Urothelium cell line (cell line): Measurements from ENCODE around the gene UTRN.

ENCODE experiments used
- DNase-seq: peaks from one replicate; pipeline ENCODE4 v3.0.0; 2011; ENCODE audit warnings: low spot score, mixed read lengths
- FAIRE-seq: peaks from 2 replicates; lab custom pipeline; 2011; peaks lifted over from hg19 to GRCh38; lab: Jason Lieb, UNC

UTRN gene

DNA sequence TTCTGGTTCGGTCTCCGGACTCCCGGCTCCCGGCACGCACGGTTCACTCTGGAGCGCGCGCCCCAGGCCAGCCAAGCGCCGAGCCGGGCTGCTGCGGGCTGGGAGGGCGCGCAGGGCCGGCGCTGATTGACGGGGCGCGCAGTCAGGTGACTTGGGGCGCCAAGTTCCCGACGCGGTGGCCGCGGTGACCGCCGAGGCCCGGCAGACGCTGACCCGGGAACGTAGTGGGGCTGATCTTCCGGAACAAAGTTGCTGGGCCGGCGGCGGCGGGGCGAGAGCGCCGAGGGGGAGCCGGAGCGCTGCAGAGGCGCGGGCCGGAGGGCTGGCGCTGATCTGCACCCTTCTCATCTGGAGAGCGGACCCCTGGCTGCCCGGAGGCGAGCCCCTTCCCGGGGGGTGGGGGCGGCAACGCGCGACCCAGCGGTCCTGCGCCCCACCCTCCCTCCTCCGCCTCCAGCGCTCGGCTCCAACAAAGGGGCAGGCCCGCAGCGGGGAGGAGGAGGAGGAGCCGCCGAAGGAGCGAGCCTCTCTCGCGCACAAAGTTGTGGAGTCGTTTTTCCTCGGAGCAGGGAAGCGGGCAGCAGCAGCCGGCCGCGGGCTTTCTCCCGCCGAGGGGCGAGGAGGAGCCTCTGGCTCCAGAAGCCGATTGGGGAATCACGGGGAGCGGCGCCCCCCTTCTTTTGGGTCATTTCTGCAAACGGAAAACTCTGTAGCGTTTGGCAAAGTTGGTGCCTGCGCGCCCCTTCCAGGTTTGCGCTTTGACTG is at the start of gene UTRN:
UTRN (plus strand) TSS at position 553 of the 765 bp plus-strand sequence. CDS start 6,494 bp downstream, outside the sequence.
- no peak for FAIRE-seq
- peak; percentile 84 for DNase-seq

DNA sequence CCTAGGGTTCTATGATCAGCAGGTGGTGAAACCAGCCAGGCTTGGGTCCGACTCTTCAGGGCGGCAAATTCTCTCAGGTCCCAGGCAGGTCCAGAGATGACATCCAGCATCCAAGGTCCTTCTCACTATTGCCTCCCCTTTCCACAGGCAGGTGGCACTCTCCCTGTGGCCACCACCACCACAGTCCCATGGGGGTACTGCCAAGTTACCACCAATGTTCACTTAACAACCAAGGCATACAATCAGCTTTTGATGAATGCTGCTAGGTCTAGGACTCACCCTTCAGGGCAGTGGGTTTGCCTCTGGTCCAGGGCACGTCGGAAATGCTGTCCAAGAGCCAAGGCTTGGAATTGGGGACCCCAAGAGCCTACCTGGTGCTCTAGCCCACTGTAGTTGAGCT is 40.4 kb upstream of the UTRN start:
- no peak for DNase-seq
- peak; percentile 58 for FAIRE-seq

DNA sequence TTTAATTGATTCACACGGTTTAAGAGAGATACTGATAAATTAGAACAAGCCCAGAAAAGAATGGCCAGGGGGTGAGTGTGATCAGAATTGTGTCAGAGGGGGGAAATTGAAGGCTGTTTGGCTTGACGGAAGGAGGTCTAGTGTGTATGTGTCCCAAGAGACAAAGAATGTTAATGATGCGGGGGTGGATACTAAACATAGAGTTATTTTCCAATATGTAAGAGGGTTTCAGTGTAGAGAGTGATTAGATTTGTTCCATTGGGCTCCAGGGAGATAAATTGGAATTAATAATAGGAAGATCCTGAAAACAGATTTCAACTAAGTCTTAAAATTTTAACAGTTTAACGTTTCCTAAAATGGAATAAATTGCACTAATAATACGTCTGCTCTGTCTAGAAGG is 38.1 kb upstream of the UTRN start:
- DNase-seq (no peak), FAIRE-seq (no peak)

DNA sequence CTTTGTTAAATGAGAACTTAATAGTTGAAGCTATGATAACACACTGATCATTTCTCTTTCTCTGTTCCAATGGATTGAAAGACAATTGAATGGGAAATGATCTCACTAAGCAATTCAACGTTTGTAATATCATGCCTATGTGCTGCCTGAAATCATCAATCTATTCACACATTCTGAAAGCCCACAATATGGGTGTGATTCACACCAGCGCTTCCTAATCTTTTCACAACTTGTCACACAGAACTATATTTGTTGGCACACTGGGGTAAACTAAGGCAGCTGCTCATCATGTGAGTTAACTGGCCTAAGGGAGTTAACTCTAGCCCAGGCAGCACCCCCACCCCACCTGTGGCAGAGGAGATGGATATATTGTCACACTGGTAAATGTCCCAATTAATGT is 37.1 kb upstream of the UTRN start:
- FAIRE-seq (no peak), DNase-seq (no peak)

DNA sequence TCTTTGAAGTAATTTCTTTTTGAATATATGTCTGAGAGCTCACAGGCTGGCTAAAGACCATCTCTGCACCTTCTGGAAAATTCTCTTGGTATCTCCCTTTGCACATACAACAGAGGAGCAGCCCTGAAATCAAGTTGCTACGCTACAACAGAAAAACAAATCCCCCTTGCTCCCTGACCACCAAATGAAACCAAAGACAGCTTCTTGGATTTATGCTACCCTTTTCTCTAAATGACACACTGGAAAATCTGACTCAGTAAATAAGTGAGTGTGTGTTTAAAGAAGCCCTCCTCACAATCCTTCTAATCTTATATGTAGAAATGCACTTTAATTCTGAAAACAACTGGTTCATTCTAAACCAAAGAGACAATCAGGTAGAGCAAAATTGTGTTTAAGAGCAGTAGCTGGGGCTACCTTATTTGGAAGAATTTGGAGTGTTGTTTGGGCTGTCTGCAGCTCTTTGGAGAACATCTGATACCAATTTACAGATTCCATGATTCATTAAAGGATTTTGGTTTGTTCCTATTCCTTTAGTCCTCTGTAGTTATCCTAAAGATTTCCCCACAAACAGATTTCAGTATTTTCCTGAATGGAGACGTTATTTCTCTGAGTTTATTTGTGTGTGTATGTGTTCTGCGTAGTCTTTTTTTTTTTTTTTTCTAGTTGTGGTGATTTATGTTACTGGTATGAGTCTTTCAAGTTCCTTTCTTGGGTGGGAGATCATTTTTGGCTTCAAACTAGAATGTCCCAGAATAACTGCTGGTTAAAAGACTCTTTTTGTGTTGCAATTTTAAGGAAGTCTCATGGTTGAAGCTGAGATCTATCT is 36.4 kb upstream of the UTRN start:
- DNase-seq = no peak
- FAIRE-seq = no peak

DNA sequence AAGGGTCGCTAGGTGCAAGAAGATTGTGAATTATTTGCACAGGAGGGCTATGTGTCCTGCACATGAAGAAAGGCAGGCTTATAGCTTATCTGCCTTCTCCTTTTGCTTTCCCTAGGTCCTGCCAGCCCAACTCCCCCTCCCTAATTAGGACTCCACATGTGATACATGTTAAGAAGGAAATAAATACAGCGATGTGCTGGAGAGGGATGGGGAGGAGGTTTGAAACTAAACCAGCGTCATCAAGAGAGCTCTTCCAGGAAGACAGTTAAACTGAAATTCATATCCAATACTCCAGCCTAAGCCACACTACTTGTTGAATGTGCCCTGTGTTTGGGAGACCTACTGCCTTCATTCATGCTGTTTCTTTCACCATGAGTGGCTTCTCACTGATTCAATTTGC is 34.9 kb upstream of the UTRN start:
- DNase-seq (no peak), FAIRE-seq (no peak)

DNA sequence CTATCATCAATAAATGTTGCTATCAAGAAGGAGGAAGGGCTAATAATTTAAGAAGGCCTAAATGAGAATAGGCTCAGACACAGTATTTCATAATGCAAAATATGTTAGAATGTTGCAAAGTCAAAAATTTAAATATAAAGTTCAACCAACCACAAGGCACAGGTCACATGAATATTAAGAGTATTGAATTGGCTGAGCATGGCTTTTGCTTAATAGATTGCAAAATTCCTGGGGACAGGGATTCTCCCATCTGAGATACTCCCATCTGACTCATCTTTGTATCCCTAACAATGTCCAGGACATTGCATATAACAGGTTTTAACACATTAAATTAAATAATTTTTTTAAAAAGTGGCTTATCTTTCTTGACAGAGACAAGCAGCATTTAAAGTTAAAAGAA is 32.9 kb upstream of the UTRN start:
- DNase-seq = no peak
- no peak for FAIRE-seq

DNA sequence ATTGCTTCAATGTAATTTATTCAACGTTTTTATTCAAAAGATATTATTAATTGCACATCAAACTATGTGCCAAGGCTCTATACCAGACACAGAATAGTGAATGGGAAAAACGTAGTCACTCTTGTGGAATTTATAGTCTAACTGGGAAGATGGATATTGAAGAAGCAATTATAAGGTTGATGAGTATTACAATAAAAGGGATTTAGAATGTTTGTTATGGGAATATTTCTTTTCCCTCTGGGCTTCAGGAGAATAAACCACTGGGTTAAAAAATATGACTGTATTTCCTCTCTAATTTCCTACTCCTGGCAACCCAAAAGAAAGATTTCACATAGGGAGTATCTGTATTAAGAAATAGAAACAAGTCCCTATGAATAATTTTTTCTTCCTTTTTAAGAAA is 25.1 kb upstream of the UTRN start:
- DNase-seq = no peak
- no peak for FAIRE-seq

DNA sequence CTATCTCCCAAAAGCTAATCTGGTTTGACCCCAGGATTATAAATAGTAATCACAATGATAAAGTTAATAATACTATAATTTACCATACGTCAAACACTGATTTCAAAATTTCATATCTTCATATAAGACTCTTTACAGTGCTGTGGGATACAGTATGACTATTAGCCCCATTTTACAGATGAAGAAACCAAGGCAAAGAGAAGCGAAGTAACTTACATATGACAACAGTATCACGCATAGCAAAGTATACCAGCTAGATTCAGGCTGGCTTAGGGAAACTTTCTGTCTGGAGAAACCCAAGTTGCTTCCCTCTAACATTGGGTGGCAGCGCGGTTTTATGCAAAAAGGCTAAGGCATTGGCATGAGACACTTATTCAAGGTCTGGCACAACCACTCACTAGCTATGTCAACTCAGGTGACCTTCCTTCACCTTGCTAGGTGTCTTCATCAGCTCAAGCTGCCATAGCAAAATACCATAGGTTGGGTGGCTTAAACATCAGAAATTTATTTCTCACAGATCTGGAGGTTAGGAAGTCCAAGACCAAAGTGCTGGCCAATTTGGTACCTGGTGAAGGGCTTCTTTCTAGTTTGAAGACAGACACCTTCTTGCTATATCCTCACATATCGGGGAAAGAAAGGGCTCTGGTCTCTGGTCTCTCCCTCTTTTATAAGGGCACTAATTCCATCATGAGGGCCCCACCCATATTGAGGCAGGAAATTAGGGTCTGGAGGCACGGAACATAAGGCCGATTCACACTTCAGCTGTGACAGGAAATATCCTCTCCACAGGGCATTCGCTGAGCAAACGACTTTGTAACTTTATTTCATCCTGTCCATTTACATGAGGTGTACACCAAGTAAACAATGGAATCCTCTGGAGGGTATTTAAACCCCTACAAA is 22.4 kb upstream of the UTRN start:
- no peak for DNase-seq
- FAIRE-seq = no peak

DNA sequence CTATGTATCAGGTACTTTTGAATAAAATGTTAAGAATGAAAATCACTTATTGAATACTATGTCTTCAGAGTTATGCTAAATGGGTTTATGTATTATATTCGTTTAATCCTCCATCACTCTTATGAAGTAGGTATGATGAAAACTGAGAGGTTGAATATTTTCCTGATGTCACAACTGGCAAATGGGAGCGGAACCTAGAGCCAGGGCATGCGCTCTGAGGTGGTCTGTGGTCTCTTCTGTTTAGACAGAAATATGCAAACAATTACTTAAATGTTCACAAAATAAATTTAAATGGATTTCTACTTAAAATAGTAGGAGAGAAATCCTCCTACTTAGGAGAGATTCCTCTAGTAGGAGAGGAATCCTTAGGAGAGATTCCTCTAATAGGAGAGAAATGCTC is 21.3 kb upstream of the UTRN start:
- FAIRE-seq (no peak), DNase-seq (no peak)

DNA sequence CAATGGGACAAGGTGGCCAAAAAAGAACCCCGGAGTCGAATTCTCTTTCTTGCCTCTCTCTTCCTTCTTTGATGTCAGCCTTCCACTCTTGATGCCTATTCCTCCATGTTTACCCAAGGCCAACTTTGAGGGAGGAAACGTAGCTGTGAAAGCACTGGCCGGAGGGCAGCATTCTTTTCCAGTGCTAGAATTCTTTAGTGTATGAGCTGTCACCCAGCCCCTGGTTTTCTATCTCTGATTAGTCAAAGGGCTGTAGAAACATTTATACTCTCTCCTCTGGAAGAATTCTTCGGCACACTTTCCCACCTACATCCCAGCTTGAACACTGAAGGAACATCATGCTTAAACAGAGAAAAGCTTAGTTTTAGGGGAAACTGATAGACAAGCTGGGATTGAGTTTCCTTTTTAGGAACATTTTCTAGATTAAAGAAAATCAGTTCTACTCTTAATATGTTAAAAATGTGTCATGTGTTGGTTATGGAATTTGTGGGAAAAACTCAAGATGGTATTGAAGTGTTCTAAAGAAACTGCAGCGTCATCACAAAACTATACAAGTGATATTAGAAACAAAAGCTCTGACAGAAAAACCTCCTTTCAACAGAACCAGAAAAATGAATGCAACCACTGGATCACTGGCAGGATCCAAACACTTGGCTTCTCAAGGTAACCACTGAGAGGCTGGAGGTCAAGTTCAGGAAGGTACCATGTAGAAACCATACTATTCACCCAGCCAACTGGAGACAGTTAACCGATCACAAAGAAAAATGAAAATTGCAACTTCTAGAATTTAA is 20.7 kb upstream of the UTRN start:
- DNase-seq (peak; percentile 72), FAIRE-seq (peak; percentile 30)

DNA sequence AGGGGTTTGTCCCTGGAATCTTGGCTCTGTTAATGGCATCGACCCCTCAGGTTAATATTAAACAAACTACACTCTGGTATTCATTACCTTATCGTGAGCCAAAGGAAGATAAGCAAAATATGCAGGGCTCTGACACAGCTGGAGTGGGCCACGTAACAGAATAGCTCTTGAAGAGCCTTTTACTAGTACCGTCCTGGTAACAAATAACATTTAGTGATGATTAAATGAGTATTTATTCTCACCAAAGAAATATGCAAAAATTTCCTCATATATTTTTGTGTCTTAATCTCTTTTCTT is 20.1 kb upstream of the UTRN start:
- DNase-seq = no peak
- FAIRE-seq = no peak

DNA sequence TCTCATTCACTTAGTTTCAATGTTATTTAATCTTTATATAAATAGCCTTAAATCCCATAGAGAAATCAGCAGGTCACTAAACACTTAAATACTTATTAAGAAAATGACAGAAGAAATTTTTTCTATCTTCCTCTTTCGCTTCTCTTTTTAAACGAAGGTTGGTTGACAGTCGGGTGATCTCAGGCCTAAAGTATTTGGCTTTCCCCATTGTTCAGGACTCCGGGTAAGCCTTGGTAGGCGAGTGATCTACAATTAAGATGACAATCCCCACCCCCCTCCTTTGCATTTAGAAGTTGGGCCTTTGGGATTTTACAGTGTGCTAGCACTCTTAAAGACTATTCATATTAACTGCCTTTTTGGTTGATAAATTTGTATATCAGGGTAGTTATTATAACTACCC is 19.7 kb upstream of the UTRN start:
- no peak for FAIRE-seq

DNA sequence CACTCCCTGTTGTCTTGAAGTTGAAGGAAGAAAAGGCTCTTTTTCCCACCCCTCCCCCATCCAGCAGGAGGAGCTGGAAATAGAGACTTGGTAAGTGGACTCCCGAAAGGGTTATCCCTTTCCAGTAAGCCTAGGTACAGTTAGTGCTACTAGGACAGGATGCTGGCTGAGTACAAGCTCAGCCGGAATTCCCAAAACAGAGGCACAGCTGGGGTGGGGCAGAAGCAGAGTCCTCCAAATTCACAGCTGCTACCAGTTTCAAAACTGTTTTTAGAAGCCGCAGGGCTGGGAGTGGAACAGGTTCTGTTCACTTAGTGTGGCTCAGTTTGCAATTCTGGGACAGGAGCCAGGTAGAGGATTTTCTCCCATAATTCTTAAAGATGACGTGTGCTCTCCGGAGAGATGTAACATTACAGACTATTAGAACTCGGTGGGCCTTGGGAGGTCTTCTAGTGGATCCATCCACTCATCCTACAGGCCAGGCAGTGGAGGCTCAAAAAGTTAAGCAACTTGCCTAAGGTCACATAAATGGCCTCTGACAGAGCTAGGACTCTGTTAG is 19.0 kb upstream of the UTRN start:
- DNase-seq = peak; percentile 63
- FAIRE-seq = no peak

More for the DNA sequence above, 19.7 kb upstream of the UTRN start:
- DNase-seq = peak; percentile 64

DNA sequence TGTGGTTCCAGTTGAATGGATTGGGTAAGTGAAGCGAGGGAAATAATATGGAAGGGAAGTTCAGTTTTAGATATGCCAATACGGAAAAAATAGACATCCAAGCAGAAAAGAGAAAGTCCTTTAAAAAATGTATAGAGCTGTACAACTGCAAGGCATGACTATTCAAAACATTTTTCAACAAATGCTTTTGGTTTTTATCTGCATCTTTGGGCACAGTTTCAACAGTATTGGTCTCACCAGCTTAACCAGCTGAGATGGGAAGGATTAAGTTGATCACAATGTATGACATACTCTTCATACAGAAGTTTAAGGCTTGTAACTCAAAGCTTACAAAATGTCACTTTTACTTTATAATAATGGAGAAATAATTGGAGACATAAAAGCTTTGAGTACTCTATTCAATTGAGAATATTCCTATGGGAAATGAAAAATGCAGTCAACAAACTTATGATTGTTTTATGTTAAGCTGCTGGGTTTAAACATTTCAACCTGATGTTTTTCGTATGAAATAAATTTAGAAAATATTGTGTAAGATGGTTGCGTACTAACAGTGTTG is 16.3 kb upstream of the UTRN start:
- DNase-seq (no peak), FAIRE-seq (no peak)

DNA sequence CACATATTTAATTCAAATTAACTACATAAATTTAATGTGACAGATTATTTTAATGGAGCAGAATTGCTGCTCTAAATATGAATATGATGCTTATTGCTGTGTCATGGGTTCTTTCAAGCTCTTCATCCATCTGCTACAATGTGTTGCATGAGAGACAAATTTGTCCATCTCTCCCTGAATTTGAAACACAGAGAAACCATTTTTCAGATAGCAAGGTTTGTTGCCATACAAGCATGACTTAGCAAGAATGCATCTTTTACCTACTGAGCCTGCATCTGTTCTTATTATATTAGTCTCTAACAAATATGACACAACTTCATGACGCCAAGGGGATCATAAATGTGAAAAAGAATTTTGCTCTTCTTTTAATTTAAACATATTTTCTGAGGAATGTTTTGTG is 8.0 kb upstream of the UTRN start:
- DNase-seq (no peak), FAIRE-seq (no peak)

DNA sequence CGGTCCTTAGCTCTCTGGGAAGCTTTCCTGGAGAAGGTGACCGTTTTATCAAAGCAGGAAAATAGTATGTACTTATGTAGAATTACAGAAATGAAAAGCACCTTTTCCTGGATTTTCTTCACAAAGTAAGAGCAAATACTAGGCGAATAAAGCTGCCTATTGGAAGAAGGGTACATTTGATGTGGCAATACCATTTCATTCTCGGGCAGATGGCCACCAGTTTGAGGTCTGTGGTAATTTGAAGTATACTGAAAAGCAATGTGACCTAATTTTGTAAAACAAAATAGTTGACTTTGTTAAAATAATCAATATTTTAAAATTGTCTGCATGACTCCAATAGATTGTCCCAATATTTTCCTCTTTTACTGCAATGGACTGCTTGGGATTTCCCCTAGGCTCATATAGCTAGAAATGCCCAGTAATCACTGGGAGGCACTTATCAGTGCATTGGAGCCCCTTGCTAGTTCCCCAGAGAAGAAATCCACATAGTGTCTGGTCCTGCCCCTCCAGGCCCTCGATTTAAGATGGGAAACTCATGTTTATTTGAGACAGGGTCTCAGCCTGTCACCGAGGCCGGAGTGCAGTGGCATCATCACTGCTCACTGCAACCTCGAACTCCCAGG is 7.4 kb upstream of the UTRN start:
- FAIRE-seq (no peak), DNase-seq (no peak)

DNA sequence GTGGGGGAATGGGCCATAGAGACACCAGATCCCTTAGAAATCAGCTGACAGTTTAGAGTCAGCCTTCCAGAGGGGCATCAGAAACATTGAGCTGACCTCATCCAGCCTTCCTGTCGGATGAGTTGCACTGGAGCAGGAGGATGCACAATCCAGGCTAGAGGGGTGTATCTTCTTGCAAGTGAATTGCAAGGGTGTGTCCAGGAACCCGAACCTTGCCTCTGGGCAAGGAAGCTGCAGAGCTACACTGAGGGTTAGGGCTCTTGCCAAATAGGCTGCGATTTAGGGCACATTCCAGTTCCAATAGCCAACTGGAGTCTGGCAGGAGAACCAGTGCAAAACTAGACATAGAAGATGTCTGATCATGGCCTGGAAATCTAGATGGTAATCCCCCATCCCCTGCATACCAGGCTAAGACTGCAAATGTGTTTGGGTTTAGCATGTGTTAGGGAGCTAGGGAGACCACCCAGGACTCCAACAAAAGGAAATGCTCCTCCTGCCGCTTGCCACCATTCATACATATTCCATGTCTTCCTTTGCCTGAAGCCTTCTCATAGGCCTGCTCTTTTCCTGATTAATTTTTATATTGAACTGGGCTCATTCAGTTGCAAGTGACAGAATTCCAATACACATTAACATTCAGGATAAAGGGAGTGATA is 6.3 kb upstream of the UTRN start:
- FAIRE-seq (no peak), DNase-seq (no peak)
